Activated CD4-positive, alpha-beta T cell treated with anti-CD3 and anti-CD28 coated beads for 1 hour (primary cell): ENCODE data around the gene CHADL.
"Not testable (repeated sequence)": the region's sequence is repeated elsewhere in the genome, so short reads cannot be mapped to it uniquely, and the experiment has no call there.

Source experiments
- DNase-seq: peaks from one replicate; pipeline ENCODE4 v3.0.0-alpha.2; 2020

CHADL gene

DNA sequence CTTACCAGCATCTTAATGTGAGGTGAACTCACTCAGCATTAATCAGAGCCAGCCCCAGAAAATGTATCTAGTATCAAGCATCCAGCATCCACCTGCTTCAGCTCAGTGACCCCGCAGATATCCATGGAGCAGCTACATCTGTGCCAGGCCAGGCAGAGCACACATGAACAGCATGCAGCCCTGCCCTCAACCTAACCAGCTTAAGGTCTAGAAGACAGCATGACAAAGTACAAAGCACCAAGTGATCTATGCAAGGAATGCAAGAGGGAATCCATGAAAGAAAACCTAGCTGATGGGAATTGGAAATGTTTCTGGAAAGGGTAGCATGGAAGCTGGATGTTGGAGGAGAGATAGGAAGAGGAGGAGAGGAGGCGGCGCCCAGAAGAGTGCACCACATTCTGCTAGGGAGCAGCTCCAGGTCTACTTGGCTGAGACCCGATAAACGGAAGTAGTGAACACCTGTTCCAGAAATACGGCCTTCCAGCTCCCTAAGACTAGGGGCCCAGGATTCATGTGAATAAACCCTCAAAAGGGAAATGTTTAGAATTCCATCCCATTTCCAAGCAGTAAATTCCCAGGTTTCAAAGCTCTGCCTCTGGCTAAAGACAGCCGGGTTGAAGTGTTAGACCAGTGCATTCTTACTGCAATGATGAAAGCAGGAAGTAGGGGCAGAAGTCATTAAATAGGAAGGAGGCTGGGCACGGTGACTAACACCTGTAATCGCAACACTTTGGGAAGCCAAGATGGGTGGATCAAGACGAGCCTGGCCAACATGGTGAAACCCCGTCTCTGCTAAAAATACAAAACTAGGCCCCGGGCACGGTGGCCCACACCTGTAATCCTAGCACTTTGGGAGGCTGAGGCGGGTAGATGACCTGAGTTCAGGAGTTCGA lies 59.1 kb downstream of the CHADL start:
- no peak for DNase-seq

DNA sequence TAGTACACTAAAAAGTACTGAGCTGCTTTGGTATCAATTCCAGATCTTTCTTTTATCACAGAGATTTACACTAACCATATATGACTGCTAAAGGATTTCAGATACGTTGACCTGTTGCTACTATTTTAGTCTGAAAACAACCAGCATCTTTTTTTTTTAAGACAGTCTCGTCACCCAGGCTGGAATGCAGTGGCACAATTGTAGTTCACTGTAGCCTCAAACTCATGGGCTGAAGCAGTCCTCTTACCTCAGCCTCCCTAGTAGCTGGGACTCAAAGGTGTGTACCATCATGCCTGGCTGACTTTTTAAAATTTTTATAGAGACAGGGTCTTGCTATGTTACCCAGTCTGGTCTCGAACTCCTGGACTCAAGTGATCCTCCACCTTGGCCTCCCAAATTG lies 59.8 kb downstream of the CHADL start:
- DNase-seq = no peak

DNA sequence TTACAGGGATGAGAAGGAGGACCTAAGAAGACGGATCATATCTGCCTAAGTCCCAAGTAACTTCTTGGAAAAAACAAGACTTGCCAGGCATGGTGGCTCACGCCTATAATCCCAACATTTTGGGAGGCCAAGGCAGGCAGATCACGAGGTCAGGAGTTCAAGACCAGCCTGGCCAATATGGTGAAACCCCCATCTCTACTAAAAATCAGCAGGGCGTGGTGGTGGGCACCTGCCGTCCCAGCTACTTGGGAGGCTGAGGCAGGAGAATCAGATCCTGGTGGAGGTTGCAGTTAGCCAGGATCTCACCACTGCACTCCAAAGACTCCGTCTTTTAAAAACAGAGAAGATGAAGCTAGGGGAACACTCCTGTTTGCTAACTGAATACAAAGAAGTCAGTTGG lies 60.4 kb downstream of the CHADL start:
- DNase-seq = not testable (repeated sequence)
